ENCODE measurements around the gene FRAS1.

DNA sequence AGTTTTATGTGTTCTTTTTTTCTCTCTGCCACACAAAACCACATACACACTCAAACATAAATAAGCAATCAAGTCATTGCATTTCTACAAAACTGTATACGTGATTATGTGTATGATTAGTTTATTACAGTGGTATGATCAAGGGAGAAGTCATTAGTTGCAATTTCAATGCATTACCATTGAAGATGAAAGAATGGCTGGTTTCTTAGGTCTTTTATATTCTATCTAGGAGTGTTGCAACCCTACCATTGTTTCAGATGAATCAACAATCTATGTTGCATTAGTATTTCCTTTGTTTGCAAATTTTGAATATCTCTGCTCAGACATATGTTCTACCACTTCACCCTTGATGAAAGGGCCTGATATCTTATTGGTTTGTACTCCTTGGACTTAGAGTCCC lies 501.3 kb downstream of the FRAS1 start:
- no peak for TF ChIP-seq POLR2A (IDR thresholded peaks at IDR 0.05)
- TF ChIP-seq, protein P1, sequence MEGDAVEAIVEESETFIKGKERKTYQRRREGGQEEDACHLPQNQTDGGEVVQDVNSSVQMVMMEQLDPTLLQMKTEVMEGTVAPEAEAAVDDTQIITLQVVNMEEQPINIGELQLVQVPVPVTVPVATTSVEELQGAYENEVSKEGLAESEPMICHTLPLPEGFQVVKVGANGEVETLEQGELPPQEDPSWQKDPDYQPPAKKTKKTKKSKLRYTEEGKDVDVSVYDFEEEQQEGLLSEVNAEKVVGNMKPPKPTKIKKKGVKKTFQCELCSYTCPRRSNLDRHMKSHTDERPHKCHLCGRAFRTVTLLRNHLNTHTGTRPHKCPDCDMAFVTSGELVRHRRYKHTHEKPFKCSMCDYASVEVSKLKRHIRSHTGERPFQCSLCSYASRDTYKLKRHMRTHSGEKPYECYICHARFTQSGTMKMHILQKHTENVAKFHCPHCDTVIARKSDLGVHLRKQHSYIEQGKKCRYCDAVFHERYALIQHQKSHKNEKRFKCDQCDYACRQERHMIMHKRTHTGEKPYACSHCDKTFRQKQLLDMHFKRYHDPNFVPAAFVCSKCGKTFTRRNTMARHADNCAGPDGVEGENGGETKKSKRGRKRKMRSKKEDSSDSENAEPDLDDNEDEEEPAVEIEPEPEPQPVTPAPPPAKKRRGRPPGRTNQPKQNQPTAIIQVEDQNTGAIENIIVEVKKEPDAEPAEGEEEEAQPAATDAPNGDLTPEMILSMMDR (IDR thresholded peaks at IDR 0.05): no peak
